Mucosa of rectum (tissue), 2 donors: ENCODE results near the gene GRID2IP.
A peak's percentile ranks its signal among the peaks of the same experiment; 100 is the strongest.
"Not testable (repeated sequence)": the region's sequence is repeated elsewhere in the genome, so short reads cannot be mapped to it uniquely, and the experiment has no call there.

Experiments used
- H3K27ac ChIP-seq, 2 donors: one replicate each; pipeline ENCODE4 v1.7.0; 2013; ENCODE audit warnings: inconsistent platforms in 2 of 2, low read depth in 2 of 2, low read length in 2 of 2
- H3K27me3 ChIP-seq, 2 donors: one replicate each; pipeline ENCODE4 v1.7.0; 2013; ENCODE audit warnings: low read length in 2 of 2; ENCODE audit not compliant: control insufficient read depth in 2 of 2, insufficient read depth in 2 of 2
- H3K36me3 ChIP-seq, 2 donors: one replicate each; pipeline ENCODE4 v1.7.0; 2013; ENCODE audit warnings: low read length in 2 of 2; ENCODE audit not compliant: control insufficient read depth in 2 of 2, insufficient read depth in 2 of 2
- H3K4me1 ChIP-seq, 2 donors: one replicate each; pipeline ENCODE4 v1.7.0; 2013; ENCODE audit warnings: low read length in 2 of 2, mild to moderate bottlenecking in 1 of 2; ENCODE audit not compliant: control insufficient read depth in 2 of 2, insufficient read depth in 2 of 2
- H3K4me3 ChIP-seq, 2 donors: one replicate each; pipeline ENCODE4 v1.7.0; 2013; ENCODE audit warnings: low read length in 2 of 2
- H3K9ac ChIP-seq, 2 donors: one replicate each; pipeline ENCODE4 v1.7.0; 2013; ENCODE audit warnings: low read length in 2 of 2, low read depth in 1 of 2, mild to moderate bottlenecking in 1 of 2
- H3K9me3 ChIP-seq, 2 donors: one replicate each; pipeline ENCODE4 v1.7.0; 2013; ENCODE audit warnings: low read length in 2 of 2; ENCODE audit not compliant: control insufficient read depth in 2 of 2
- donor health status: healthy.
- donor health status: Normal muscosa, but diverticular disease.

GRID2IP gene

GRCh38 chr7:6450591-6450990 is 100.7 kb downstream of the GRID2IP start:
- not testable (repeated sequence) for H3K9ac ChIP-seq, H3K9me3 ChIP-seq, H3K4me1 ChIP-seq, H3K36me3 ChIP-seq, H3K27me3 ChIP-seq, H3K27ac ChIP-seq, H3K4me3 ChIP-seq

DNA sequence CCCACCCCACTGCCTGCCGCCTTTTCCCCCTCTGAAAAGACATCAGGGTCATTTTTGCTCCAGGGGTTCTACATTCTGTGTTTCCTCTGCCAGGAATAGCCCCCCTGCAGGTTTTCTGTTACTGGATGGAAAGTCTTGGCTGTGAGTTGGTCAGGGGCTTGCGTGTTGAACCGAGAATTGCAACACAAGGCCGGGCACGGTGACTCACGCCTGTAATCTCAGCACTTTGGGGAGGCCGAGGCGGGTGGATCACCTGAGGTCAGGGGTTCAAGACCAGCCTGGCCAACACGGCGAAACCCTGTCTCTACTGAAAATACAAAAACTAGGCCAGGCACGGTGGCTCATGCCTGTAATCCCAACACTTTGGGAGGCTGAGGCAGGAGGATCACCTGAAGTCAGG is 101.4 kb downstream of the GRID2IP start:
- H3K27ac ChIP-seq, result not testable (repeated sequence)

GRCh38 chr7:6448943-6449543 is 102.2 kb downstream of the GRID2IP start:
- Histone ChIP-seq H3K27me3 (no peaks in the 10 kb centered on the region), H3K36me3 (peaks cover 10 to 14% of the 10 kb centered on the region in 2 donors), H3K27ac (peak overlapping the region; percentile 44 to 52), H3K9ac (no peak overlapping the region), H3K9me3 (no peaks in the 10 kb centered on the region), H3K4me3 (no peak overlapping the region), H3K4me1 (peaks cover 4 to 7% of the 10 kb centered on the region in 2 donors)

More for the DNA sequence above, 101.4 kb downstream of the GRID2IP start:
- H3K36me3 ChIP-seq, H3K4me1 ChIP-seq, H3K4me3 ChIP-seq, H3K9ac ChIP-seq, H3K9me3 ChIP-seq, H3K27me3 ChIP-seq: not testable (repeated sequence)

GRCh38 chr7:6447581-6448199 is 103.6 kb downstream of the GRID2IP start, which contains the start of gene DAGLB:
Gene DAGLB, minus strand, starts transcription at chr7:6447954. Its CDS starts 112 bp downstream, at chr7:6447842.
- no peaks in the 10 kb centered on the region for H3K9me3 ChIP-seq
- peak within 1 kb of the TSS; percentile 92 to 96 for H3K27ac ChIP-seq
- peaks cover 4 to 7% of the 10 kb centered on the region in 2 donors for H3K4me1 ChIP-seq
- H3K9ac ChIP-seq, result peak within 1 kb of the TSS; percentile 97 to 99
- H3K27me3 ChIP-seq, result no peaks in the 10 kb centered on the region
- peak within 1 kb of the TSS; percentile 93 to 96 for H3K4me3 ChIP-seq
- peaks cover 17% of the 10 kb centered on the region in 2 donors for H3K36me3 ChIP-seq
